NCI-H2029 treated with DMSO at 0.1 percent for 48 hours (cell line): Measurements from ENCODE around the gene ZIC5.
A peak's percentile ranks its signal among the peaks of the same experiment; 100 is the strongest.

ENCODE experiments used
- DNase-seq: peaks from one replicate; lab custom pipeline; 2025; lab: John Stamatoyannopoulos, UW

The ZIC5 gene

GRCh38 chr13:99930925-99931324, 40.6 kb downstream of the ZIC5 start:
- DNase-seq, result no peak

GRCh38 chr13:99929866-99930265, 41.7 kb downstream of the ZIC5 start:
- no peak for DNase-seq

- no peak for DNase-seq
These were observed 45.4 kb downstream of the ZIC5 start for GRCh38 chr13:99926014-99926731.

- DNase-seq, result no peak
These were observed 47.5 kb downstream of the ZIC5 start for GRCh38 chr13:99923877-99924582.

GRCh38 chr13:99922631-99923404, 48.7 kb downstream of the ZIC5 start:
- DNase-seq, result peak; percentile 10

- no peak for DNase-seq
These were observed 52.4 kb downstream of the ZIC5 start for GRCh38 chr13:99919132-99919531.

DNA sequence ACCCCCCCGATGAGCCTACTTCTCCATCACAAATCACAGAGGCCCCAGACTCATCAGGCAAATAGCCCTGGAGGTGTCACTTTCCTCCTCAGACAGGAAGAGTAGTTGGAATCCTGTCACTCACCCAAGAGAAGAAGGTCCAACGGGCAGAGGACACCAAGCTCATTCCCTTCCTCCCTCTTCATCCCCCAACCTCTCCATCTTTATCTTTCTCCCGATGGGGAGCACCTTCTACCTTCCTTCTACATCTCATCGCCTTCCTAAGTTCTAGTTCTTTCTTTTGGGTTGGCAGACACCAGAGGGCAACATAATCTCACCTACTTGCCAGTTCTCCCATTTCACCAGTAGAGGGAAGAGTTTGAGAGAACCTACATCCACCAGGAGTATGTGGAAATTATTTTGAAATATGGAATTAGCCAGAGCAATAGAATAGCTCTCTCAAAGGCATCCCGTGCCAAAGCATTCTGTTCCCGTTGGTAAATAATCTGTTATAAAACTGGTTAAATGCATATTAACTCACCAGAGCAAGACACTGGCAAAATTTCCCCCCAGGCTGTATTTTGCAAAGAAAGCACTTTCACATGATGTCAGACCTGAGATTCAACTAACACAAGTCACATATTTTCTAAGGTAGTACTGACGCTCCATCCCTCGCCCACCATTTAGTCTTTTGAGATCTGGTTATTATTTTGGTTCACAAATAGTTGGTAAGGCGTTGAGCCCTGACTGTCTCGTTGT, 55.0 kb downstream of the ZIC5 start:
- DNase-seq, result peak; percentile 40

- DNase-seq, result no peak
These were observed 58.4 kb downstream of the ZIC5 start for GRCh38 chr13:99913167-99913566.
